H1 (cell line): ENCODE data around the gene GSKIP. TPM values are rescaled to one million over a fixed set of nuclear protein-coding genes. Genes with fewer than 3 reads are reported as not detected.

Experiments used
- CBX5 ChIP-seq: fragments of 300-800, 300-1000 bp; sonication (generic); IDR thresholded peaks from 2 replicates; pipeline ENCODE4 v1.7.1; 2016; ENCODE audit warnings: antibody characterized with exemption, low read length, low read depth
- CEBPB ChIP-seq: IDR thresholded peaks from 2 replicates; pipeline ENCODE4 v1.6.1; 2012; ENCODE audit warnings: low read depth, low read length
- SAP30 ChIP-seq: fragments of 300-600 bp; sonication (generic); IDR thresholded peaks from 2 replicates; pipeline ENCODE4 v1.7.1; 2012; ENCODE audit warnings: low read length, moderate library complexity, mild to moderate bottlenecking, inconsistent platforms; ENCODE audit not compliant: insufficient read depth, insufficient replicate concordance
- polyA plus RNA-seq, 7 experiments: library from polyadenylated mRNA; depleted of rRNA in 3 of 7; stranded (reverse) in 5 of 7; unstranded in 2 of 7; fragments of >200 nt in 5 of 7; fragments of 200-250 nt in 2 of 7; gene quantifications; 1 replicate in 5 of 7; 2 replicates in 1 of 7; 4 replicates in 1 of 7; pipeline versions ENCODE4 v1.2.1 to v1.2.3, GENCODE V29; 2011 to 2013; ENCODE audit warnings: missing spikeins in 2 of 7, mixed read lengths in 2 of 7
- total RNA-seq: library from RNA; stranded (reverse); fragmentation: NEBNext Ultra II Directional; extraction: Animal tissue kit (Norgen Biotek cat#: 25700); gene quantifications from 2 replicates; pipeline ENCODE4 v1.2.1, GENCODE V29; 2021

The GSKIP gene
- total and polyA plus RNA-seq, 2 of the 8 experiments (the other 6 are each of a cell fraction or from before 2014, with no cell fraction given), result 20.3 to 37.1 TPM

GRCh38 chr14:96405677-96406076 lies 42.4 kb downstream of the GSKIP start (continued):
- no peak for TF ChIP-seq CEBPB
- TF ChIP-seq SAP30, result no peak
- TF ChIP-seq CBX5, result no peak
